Ascending aorta (tissue), 2 donors: ENCODE measurements around the gene SRGAP3. TPM values are rescaled to one million over a fixed set of nuclear protein-coding genes. Genes with fewer than 3 reads are reported as not detected.
A peak's percentile ranks its signal among the peaks of the same experiment; 100 is the strongest.

Experiments used
- DNase-seq, 2 donors: peaks; one replicate each; pipeline ENCODE4 v3.0.0-alpha.2; 2019; ENCODE audit warnings: low spot score in 2 of 2
- H3K27ac ChIP-seq, 2 donors: fragments of 200-600 bp; sonication (generic); one replicate each; pipeline ENCODE4 v1.5.1; 2016 to 2017; ENCODE audit warnings: mild to moderate bottlenecking in 1 of 2
- H3K27me3 ChIP-seq: fragments of 200-600 bp; sonication (generic); one replicate; pipeline ENCODE4 v1.5.1; 2017
- H3K36me3 ChIP-seq, 2 donors: fragments of 200-600 bp; sonication (generic); one replicate each; pipeline ENCODE4 v1.5.1; 2016
- H3K4me1 ChIP-seq, 2 donors: fragments of 200-600 bp; sonication (generic); one replicate each; pipeline ENCODE4 v1.5.1; 2016 to 2017; ENCODE audit warnings: mild to moderate bottlenecking in 1 of 2
- H3K4me3 ChIP-seq, 2 donors: fragments of 200-600 bp; sonication (generic); one replicate each; pipeline ENCODE4 v1.5.1; 2016 to 2017; ENCODE audit warnings: mild to moderate bottlenecking in 1 of 2
- H3K9me3 ChIP-seq, 2 donors: fragments of 200-600 bp; sonication (generic); one replicate each; pipeline ENCODE4 v1.5.1; 2016
- intact Hi-C: fragments of 100-400 bp; cut with DNase I; formaldehyde crosslinking; loops from one replicate; pipeline ENCODE4 v1.15.1; 2023
- total RNA-seq: library from RNA; depleted of rRNA; stranded (reverse); fragments of >200 nt; gene quantifications from one replicate; pipeline ENCODE4 v1.1.0, GENCODE V29; 2016
- TF ChIP-seq, protein P1 (sequence below), 3 experiments: fragments of 200-600 bp in 2 of 3; fragments of 450-650 bp in 1 of 3; sonication (generic) in 2 of 3; IDR thresholded peaks; one replicate each; pipeline ENCODE4 v1.5.1; 2016 to 2019; ENCODE audit warnings: antibody characterized with exemption in 3 of 3, mild to moderate bottlenecking in 1 of 3, moderate library complexity in 1 of 3

Gene SRGAP3
- total RNA-seq, 1 donor from 2014 or later: 1.6 TPM

DNA sequence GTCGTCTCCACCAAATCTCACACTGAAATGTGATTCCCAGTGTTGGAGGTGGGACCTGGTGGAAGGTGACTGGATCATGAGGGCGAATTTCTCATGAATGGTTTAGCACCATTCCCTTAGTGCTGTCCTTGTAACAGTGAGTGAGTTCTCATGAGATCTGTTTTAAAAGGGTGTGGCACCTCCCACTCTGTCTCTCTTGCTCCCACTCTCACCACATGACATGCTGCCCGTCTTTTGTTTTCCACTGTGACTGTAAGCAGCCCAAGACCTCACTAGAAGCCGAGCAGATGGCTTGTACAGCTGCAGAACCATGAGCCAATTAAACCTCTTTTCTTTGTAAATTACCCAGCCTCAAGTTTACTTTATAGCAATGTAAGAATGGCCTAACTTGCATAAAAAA is 307.3 kb downstream of the SRGAP3 start:
- TF ChIP-seq, protein P1, sequence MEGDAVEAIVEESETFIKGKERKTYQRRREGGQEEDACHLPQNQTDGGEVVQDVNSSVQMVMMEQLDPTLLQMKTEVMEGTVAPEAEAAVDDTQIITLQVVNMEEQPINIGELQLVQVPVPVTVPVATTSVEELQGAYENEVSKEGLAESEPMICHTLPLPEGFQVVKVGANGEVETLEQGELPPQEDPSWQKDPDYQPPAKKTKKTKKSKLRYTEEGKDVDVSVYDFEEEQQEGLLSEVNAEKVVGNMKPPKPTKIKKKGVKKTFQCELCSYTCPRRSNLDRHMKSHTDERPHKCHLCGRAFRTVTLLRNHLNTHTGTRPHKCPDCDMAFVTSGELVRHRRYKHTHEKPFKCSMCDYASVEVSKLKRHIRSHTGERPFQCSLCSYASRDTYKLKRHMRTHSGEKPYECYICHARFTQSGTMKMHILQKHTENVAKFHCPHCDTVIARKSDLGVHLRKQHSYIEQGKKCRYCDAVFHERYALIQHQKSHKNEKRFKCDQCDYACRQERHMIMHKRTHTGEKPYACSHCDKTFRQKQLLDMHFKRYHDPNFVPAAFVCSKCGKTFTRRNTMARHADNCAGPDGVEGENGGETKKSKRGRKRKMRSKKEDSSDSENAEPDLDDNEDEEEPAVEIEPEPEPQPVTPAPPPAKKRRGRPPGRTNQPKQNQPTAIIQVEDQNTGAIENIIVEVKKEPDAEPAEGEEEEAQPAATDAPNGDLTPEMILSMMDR (IDR thresholded peaks at IDR 0.05): no peak
- intact Hi-C loops: no loop called here
- Histone ChIP-seq H3K4me3 (no peak overlapping the region), H3K36me3 (peaks cover 9 to 30% of the 10 kb centered on the region in 2 donors), H3K9me3 (no peaks in the 10 kb centered on the region), H3K27ac (no peak overlapping the region), H3K4me1 (no peaks in the 10 kb centered on the region), H3K27me3 (no peaks in the 10 kb centered on the region)
- no peak for DNase-seq

DNA sequence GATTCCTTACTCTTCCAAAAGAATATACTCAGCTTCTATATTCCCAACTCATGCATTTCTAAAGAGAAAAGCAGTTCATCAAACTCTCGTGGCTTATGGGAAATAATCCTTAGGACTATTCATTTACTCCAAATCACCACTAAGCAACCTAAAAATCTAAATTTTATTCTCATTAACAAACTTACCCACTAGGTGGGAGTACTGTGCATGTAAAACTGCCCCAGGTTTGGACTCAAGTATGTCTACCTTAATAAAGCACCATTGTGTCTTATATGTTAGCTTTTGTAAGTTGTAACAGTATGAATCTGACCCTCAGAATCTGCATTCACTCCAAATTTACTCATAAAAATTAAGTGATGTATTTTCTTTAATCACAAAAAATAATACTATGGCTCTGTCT is 311.4 kb downstream of the SRGAP3 start:
- Histone ChIP-seq H3K4me3 (no peak overlapping the region), H3K9me3 (no peaks in the 10 kb centered on the region), H3K27me3 (no peaks in the 10 kb centered on the region), H3K4me1 (no peaks in the 10 kb centered on the region), H3K27ac (no peak overlapping the region), H3K36me3 (peaks cover 4 to 11% of the 10 kb centered on the region in 2 donors)
- no peak for DNase-seq
- intact Hi-C loops: no loop called here
- TF ChIP-seq, protein P1 (IDR thresholded peaks at IDR 0.05): peak in 1 of 3 experiments; percentile 6

DNA sequence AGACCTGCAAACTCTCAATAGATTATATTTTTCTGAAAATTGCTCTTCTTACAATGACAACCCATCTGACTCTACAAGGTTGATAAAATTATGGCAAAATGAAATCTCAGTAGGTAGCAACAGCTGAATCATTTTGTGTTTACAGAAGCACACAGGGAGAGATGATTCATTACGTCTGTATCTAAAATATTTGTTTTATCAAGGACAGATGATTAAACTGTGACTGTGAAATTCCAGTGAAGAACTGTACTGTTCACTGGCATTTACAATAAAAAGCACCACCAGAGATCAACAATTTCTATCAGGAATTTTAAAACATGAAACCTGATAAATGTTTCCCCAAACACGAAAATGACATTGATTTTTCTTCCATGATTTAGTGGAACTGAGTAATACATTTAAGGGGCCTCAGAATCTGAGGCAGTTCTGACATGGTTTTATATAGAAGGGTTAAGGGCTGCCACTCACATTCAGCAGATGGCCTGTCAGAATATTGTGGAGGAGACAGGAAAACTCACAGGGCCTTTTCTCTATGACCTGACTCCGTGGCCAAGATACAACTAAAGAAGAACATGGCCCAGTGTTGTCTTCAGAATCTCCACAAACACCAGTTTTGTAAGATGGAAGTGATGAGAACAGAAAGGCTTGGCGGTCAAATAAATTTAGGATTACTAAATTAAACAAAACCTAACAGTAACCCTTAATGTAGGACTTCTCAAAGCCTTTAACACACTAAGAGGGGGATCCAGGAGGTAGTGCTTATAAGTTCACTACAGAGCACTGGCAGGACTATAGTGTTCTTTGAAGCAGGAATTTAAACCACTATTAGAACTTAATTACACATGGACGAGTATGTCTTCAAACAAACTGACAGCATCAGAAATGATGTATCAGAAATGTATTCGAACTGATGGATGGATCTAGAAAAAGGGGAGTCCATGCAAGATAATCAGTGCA is 312.1 kb downstream of the SRGAP3 start:
- Histone ChIP-seq H3K27me3 (no peaks in the 10 kb centered on the region), H3K4me3 (no peak overlapping the region), H3K4me1 (no peaks in the 10 kb centered on the region), H3K9me3 (no peaks in the 10 kb centered on the region), H3K36me3 (peaks cover 4 to 11% of the 10 kb centered on the region in 2 donors), H3K27ac (no peak overlapping the region)
- intact Hi-C loops: no loop called here
- TF ChIP-seq, protein P1 (IDR thresholded peaks at IDR 0.05): no peak
- no peak for DNase-seq

DNA sequence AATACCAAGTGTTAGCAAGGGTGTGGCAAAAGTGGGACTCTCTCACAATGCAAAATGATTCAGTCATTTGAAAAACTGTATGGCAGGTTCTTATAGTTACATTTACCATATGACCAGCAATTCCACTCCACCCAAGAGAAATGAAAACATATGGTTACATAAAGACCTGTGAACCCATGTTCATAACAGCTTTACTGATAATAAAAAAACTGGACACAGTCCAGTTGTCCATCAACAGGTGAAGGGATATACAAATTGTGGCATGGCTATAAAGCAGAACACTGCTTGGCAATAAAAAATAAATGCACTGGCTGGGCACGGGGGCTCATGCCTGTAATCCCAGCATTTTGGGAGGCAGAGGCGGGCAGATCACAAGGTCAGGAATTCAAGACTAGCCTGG is 316.9 kb downstream of the SRGAP3 start:
- no peak overlapping the region for H3K27ac ChIP-seq
- TF ChIP-seq, protein P1 (IDR thresholded peaks at IDR 0.05): no peak
- no peaks in the 10 kb centered on the region for H3K9me3 ChIP-seq
- no peaks in the 10 kb centered on the region for H3K36me3 ChIP-seq
- no peaks in the 10 kb centered on the region for H3K4me1 ChIP-seq
- intact Hi-C loops: no loop called here
- H3K4me3 ChIP-seq: no peak overlapping the region
- DNase-seq: no peak
- H3K27me3 ChIP-seq: no peaks in the 10 kb centered on the region

- Histone ChIP-seq H3K27me3 (no peaks in the 10 kb centered on the region), H3K9me3 (no peaks in the 10 kb centered on the region), H3K4me1 (no peaks in the 10 kb centered on the region), H3K27ac (no peak overlapping the region), H3K36me3 (no peaks in the 10 kb centered on the region), H3K4me3 (no peak overlapping the region)
- intact Hi-C loops: no loop called here
- TF ChIP-seq, protein P1 (IDR thresholded peaks at IDR 0.05): no peak
- DNase-seq: no peak
These were observed 318.1 kb downstream of the SRGAP3 start for GRCh38 chr3:8931342-8931741.

Other genes with a start within 250 kb of the SRGAP3 start
- 24.4 TPM for gene THUMPD3, start 113.4 kb upstream of the SRGAP3 start, total RNA-seq
- gene SETD5, start 148.0 kb upstream of the SRGAP3 start, total RNA-seq: 239 TPM